WERI-Rb-1 (cell line): ENCODE data around the gene VGLL3.
"Not testable (repeated sequence)": the region's sequence is repeated elsewhere in the genome, so short reads cannot be mapped to it uniquely, and the experiment has no call there.

Source experiments
- DNase-seq: peaks from one replicate; pipeline ENCODE4 v3.0.0-alpha.2; 2020
- H3K27ac ChIP-seq: fragments of 250-450 bp; sonication (Bioruptor Pico); 2 replicates; pipeline ENCODE4 v1.5.1; 2020; ENCODE audit warnings: mild to moderate bottlenecking, moderate library complexity
- H3K27me3 ChIP-seq: fragments of 250-450 bp; sonication (Bioruptor Pico); 2 replicates; pipeline ENCODE4 v1.5.1; 2021; ENCODE audit warnings: mild to moderate bottlenecking, low read depth, moderate library complexity; ENCODE audit not compliant: insufficient read depth, severe bottlenecking
- H3K36me3 ChIP-seq: fragments of 250-450 bp; sonication (Bioruptor Pico); 2 replicates; pipeline ENCODE4 v1.5.1; 2020; ENCODE audit warnings: mild to moderate bottlenecking, moderate library complexity
- H3K4me3 ChIP-seq: 2 replicates; pipeline ENCODE4 v1.5.1; 2011; ENCODE audit warnings: low read depth, mild to moderate bottlenecking, control low read depth, low read length
- H3K9me3 ChIP-seq: fragments of 250-450 bp; sonication (Bioruptor Pico); 2 replicates; pipeline ENCODE4 v1.5.1; 2021; ENCODE audit warnings: mild to moderate bottlenecking, moderate library complexity; ENCODE audit not compliant: severe bottlenecking
- TF ChIP-seq, protein P1 (sequence below): IDR thresholded peaks from 2 replicates; pipeline ENCODE4 v1.5.1; 2011; ENCODE audit warnings: low read depth, mild to moderate bottlenecking, control low read depth, inconsistent platforms, low read length

The VGLL3 gene

DNA sequence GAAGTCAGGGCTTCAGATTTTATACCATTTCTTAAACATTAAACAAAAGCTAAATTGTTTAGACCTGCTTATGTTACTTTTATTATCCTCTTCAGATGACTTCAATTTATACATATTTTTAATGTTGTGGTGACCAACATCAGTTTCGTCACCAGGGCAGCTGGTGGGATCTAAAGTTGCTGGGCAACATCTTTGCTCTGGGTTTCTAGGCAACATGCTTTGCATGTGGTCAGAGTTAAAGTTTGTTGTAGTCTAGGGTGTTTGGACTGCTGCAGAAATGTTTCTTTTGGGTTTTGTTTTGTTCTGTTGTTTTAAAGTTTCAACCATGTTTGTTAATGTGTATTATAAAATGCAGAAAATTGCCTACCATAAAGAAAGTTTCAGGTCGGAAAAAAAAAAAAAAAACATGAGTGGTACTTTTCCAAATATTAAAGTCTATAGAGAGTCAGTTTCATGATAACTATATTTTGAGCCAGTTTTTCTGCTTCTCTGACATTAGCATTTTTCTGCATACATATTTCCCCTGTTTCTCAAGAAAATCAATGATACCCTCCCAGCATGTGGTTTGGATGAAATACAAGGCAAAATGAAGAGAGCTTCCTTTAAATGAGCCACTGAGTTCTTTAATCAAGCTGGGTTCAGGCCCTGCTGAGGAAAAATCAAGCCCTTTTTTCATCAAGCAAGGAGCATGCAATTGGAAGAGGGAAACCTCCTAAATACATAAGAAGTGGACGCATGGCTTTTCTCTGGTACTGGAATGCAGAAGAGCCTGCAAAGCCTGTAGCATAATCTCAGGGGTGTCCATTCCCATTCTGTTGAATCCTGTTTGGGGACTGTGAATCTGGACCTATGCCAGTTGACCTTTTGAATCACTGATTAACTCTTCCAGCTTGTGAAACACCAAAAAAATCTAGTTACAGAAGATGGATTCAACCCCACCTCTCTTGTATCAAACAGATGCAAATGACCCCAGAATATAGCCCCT is 35.0 kb upstream of the VGLL3 start:
- H3K27ac ChIP-seq, result no peak overlapping the region
- no peak overlapping the region for H3K4me3 ChIP-seq
- DNase-seq, result no peak
- TF ChIP-seq, protein P1, sequence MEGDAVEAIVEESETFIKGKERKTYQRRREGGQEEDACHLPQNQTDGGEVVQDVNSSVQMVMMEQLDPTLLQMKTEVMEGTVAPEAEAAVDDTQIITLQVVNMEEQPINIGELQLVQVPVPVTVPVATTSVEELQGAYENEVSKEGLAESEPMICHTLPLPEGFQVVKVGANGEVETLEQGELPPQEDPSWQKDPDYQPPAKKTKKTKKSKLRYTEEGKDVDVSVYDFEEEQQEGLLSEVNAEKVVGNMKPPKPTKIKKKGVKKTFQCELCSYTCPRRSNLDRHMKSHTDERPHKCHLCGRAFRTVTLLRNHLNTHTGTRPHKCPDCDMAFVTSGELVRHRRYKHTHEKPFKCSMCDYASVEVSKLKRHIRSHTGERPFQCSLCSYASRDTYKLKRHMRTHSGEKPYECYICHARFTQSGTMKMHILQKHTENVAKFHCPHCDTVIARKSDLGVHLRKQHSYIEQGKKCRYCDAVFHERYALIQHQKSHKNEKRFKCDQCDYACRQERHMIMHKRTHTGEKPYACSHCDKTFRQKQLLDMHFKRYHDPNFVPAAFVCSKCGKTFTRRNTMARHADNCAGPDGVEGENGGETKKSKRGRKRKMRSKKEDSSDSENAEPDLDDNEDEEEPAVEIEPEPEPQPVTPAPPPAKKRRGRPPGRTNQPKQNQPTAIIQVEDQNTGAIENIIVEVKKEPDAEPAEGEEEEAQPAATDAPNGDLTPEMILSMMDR, result no peak
- H3K9me3 ChIP-seq, result no peaks in the 10 kb centered on the region
- H3K27me3 ChIP-seq, result no peaks in the 10 kb centered on the region
- H3K36me3 ChIP-seq, result no peaks in the 10 kb centered on the region

DNA sequence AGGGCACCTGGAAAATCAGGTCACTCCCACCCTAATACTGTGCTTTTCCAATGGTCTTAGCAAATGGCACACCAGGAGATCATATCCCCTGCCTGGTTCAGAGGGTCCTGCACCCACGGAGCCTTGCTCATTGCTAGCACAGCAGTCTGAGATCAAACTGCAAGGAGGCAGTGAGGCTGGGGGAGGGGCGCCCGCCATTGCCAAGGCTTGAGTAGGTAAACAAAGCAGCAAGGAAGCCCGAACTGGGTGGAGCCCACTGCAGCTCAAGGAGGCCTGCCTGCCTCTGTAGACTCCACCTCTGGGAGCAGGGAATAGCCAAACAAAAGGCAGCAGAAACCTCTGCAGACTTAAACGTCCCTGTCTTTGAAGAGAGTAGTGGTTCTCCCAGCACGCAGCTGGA is 26.4 kb upstream of the VGLL3 start:
- H3K4me3 ChIP-seq, H3K36me3 ChIP-seq, H3K27me3 ChIP-seq, H3K9me3 ChIP-seq, DNase-seq, H3K27ac ChIP-seq: not testable (repeated sequence)

DNA sequence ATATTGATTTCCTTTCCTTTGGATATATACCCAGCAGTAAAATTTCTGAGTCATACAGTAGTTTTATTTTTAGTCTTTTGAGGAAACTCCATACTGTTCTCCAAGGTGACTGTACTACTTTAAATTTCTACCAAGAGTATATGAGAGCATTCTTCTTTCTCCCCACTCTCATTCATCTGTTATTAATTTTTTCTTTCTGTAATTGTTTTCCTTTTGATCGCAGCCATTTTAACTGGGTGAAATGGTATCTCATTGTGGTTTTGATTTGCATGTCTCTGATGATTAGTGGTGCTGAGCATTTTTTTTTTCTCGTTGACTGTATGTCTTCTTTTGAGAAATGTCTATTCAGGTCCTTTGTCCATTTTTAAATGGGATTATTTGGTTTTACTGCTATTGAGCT is 18.3 kb upstream of the VGLL3 start:
- Histone ChIP-seq H3K27ac (no peak overlapping the region), H3K27me3 (no peaks in the 10 kb centered on the region), H3K4me3 (no peak overlapping the region), H3K36me3 (no peaks in the 10 kb centered on the region), H3K9me3 (no peaks in the 10 kb centered on the region)
- TF ChIP-seq, protein P1, result no peak
- DNase-seq, result no peak

DNA sequence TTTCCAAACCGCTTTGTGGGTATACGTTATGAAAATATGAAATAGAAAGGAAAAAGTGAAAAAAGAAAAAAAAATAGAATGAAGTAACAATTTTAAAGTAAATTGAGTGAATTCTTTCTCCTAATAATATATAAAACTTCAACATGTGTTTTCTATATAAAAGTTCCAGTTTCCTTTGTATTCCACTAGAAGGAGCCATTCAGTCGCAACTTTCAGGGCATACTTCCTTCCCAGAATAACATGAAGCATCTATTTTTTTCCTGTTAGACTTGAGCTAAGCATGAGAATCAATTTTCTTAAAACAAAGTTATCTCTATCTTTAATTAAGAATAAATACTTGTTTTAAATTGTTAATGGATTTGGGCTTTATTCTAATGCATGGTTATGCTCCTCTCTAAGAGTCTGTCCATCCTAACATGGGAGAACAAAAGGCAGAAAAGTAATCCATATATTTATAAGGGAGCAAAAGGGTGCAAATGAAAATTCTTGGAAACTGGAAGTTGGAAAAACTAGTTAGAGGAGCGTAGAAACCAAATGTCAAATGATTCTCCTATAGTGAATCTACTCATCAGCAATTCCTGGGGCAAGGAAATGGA is 16.0 kb upstream of the VGLL3 start:
- TF ChIP-seq, protein P1, result 0 out of 2 replicates have a peak, but pooled peaks have one; percentile 18
- Histone ChIP-seq H3K4me3 (no peak overlapping the region), H3K27ac (no peak overlapping the region), H3K36me3 (no peaks in the 10 kb centered on the region), H3K9me3 (no peaks in the 10 kb centered on the region), H3K27me3 (no peaks in the 10 kb centered on the region)
- DNase-seq, result no peak

DNA sequence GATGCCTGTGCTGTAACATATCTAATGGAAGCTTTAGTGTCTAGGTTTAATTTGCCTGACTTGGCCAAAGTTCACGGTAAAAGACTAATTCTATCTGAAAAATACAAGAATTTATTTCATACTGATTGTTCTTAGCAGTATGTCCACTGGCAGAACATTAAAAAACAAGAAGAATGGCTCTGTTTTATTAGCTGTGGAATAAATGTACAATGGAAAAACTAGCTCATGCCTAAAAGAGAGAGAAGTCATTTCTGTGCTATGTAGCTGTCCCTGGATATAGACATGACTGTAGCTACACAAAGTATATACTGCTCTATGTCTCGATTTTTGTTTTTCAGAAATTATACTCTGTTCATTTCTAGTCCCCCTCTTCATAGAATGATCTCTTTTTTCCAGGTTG is 13.9 kb upstream of the VGLL3 start:
- no peaks in the 10 kb centered on the region for H3K27me3 ChIP-seq
- no peaks in the 10 kb centered on the region for H3K9me3 ChIP-seq
- H3K36me3 ChIP-seq, result no peaks in the 10 kb centered on the region
- DNase-seq, result no peak
- no peak overlapping the region for H3K4me3 ChIP-seq
- H3K27ac ChIP-seq, result no peak overlapping the region
- TF ChIP-seq, protein P1, result no peak

DNA sequence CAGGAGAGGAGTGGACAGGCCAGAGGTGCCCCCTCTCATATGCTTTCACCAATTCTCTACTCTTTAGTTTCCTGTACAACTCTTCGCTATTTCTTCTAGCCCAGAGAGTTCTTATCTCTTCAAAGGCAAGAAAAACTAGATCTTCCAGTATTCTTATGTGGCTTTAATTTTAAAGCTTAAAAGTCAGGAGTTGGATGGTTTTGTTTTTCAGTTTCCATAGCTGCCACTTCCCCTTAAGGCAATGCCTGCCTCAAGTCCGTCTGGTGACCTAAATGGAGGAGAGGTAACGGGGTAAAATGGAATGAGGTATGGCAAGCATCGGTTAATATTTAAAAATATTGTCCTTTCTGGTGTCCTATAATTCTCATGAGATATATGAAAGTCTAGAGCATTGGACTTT is 11.4 kb upstream of the VGLL3 start:
- TF ChIP-seq, protein P1, result no peak
- no peaks in the 10 kb centered on the region for H3K27me3 ChIP-seq
- H3K4me3 ChIP-seq, result no peak overlapping the region
- no peaks in the 10 kb centered on the region for H3K9me3 ChIP-seq
- H3K27ac ChIP-seq, result no peak overlapping the region
- no peaks in the 10 kb centered on the region for H3K36me3 ChIP-seq
- DNase-seq, result no peak
